CD4-positive, alpha-beta T cell (primary cell): Measurements from ENCODE around the gene RNF222. TPM values are rescaled to one million over a fixed set of nuclear protein-coding genes. Genes with fewer than 3 reads are reported as not detected.

Source experiments
- ATAC-seq: fragments of 200-7000 bp; cut with Tn5 transposase; one replicate; pipeline ENCODE4 v1.10.0; 2022; ENCODE audit warnings: mild to moderate bottlenecking; ENCODE audit not compliant: poor library complexity
- CTCF ChIA-PET: fragments of 350-600 bp; sonication (Branson Sonifier 250); formaldehyde crosslinking; loops from one replicate; lab custom pipeline; 2021; ENCODE audit warnings: antibody characterized with exemption, inconsistent platforms; lab: Charles Lee
- POLR2A ChIA-PET: fragments of 350-600 bp; sonication (Branson Sonifier 250); formaldehyde crosslinking; loops from one replicate; lab custom pipeline; 2021; ENCODE audit warnings: antibody characterized with exemption, inconsistent platforms; lab: Charles Lee
- DNase-seq, 14 experiments: peaks; one replicate each; pipeline ENCODE4 v3.0.0-alpha.2; 2013 to 2020; ENCODE audit warnings: mixed read lengths in 2 of 14
- H3K27ac ChIP-seq, 2 donors: one replicate each; pipeline versions ENCODE4 v1.5.1 to v1.7.0; 2013; ENCODE audit warnings: low read length in 2 of 2, low read depth in 1 of 2, mild to moderate bottlenecking in 1 of 2
- H3K27me3 ChIP-seq, 2 experiments: 1 replicate in 1 of 2; 2 replicates in 1 of 2; pipeline versions ENCODE4 v1.6.1 to v1.7.0; 2013; ENCODE audit warnings: low read length in 2 of 2, control low read depth in 1 of 2, mild to moderate bottlenecking in 1 of 2, moderate library complexity in 1 of 2; ENCODE audit not compliant: insufficient read depth in 2 of 2, control insufficient read depth in 1 of 2
- H3K36me3 ChIP-seq: one replicate; pipeline ENCODE4 v1.6.1; 2013; ENCODE audit warnings: low read length, control low read depth; ENCODE audit not compliant: insufficient read depth
- H3K4me1 ChIP-seq: one replicate; pipeline ENCODE4 v1.6.1; 2013; ENCODE audit warnings: low read length, control low read depth; ENCODE audit not compliant: insufficient read depth
- H3K4me3 ChIP-seq: one replicate; pipeline ENCODE4 v1.5.1; 2013; ENCODE audit warnings: mild to moderate bottlenecking, low read length, moderate library complexity
- H3K9me3 ChIP-seq, 2 experiments: 1 replicate in 1 of 2; 2 replicates in 1 of 2; pipeline versions ENCODE4 v1.6.1 to v1.7.0; 2013; ENCODE audit warnings: low read length in 2 of 2, mild to moderate bottlenecking in 2 of 2, control low read depth in 1 of 2, moderate library complexity in 1 of 2; ENCODE audit not compliant: control insufficient read depth in 1 of 2, insufficient read depth in 1 of 2
- H3K27ac Mint-ChIP-seq: one replicate; pipeline ENCODE4 v1.8.0; 2020; ENCODE audit warnings: mixed read lengths
- H3K27me3 Mint-ChIP-seq: one replicate; pipeline ENCODE4 v1.8.0; 2021; ENCODE audit warnings: mixed read lengths
- H3K36me3 Mint-ChIP-seq: one replicate; pipeline ENCODE4 v1.8.0; 2021; ENCODE audit warnings: low read depth, mixed read lengths
- H3K4me1 Mint-ChIP-seq: one replicate; pipeline ENCODE4 v1.8.0; 2021; ENCODE audit warnings: low read depth, mixed read lengths
- H3K4me3 Mint-ChIP-seq: one replicate; pipeline ENCODE4 v1.8.0; 2020; ENCODE audit warnings: mild to moderate bottlenecking, mixed read lengths
- H3K9me3 Mint-ChIP-seq: one replicate; pipeline ENCODE4 v1.8.0; 2020; ENCODE audit warnings: mixed read lengths
- CTCF ChIP-seq: fragments of 200-600 bp; IDR thresholded peaks from one replicate; pipeline ENCODE4 v1.8.0; 2022; ENCODE audit warnings: antibody characterized with exemption, mild to moderate bottlenecking
- intact Hi-C, 2 experiments: fragments of 100-400 bp; cut with DNase I in 1 of 2; cut with micrococcal nuclease in 1 of 2; formaldehyde crosslinking; loops; one replicate each; pipeline versions ENCODE4 v1.15.1 to v1.9.0; 2023 to 2025; cut with DNase I, micrococcal nuclease
- total RNA-seq, 174 experiments: library from RNA in 2 of 174; stranded (reverse) in 2 of 174; gene quantifications; one replicate each; pipeline ENCODE4 v1.2.3 and lab custom pipeline; 2021 to 2026

RNF222 gene
- total RNA-seq, 2 experiments from 2014 or later = 1.2 TPM

- Histone ChIP-seq H3K36me3 (no peaks in the 10 kb centered on the region), H3K27ac (no peak overlapping the region), H3K9me3 (peaks cover 0 to 4% of the 10 kb centered on the region in 2 experiments), H3K4me1 (peaks cover 17% of the 10 kb centered on the region), H3K27me3 (peaks cover 0 to 2% of the 10 kb centered on the region in 2 experiments), H3K4me3 (no peak overlapping the region)
- no peaks in the 10 kb centered on the region for H3K36me3 Mint-ChIP-seq
- H3K4me3 Mint-ChIP-seq = no peak overlapping the region
- H3K9me3 Mint-ChIP-seq = no peaks in the 10 kb centered on the region
- peaks cover 14% of the 10 kb centered on the region for H3K4me1 Mint-ChIP-seq
- intact Hi-C loops = no loop called here
- POLR2A ChIA-PET = no interaction called here
- no peak for TF ChIP-seq CTCF
- ATAC-seq (no peak), DNase-seq (no peak)
- H3K27ac Mint-ChIP-seq = no peak overlapping the region
- H3K27me3 Mint-ChIP-seq = peaks cover 5% of the 10 kb centered on the region
- CTCF ChIA-PET = interaction anchor here (0.8 kb wide), 1 partner anchor 15 kb away, joined by 3 read pairs; no protein-coding TSS in a partner anchor
These were observed 5.9 kb downstream of the RNF222 start for GRCh38 chr17:8391711-8392110.

GRCh38 chr17:8387914-8388651 is 9.5 kb downstream of the RNF222 start:
- Histone ChIP-seq H3K9me3 (peaks cover 0 to 2% of the 10 kb centered on the region in 2 experiments), H3K27me3 (no peaks in the 10 kb centered on the region), H3K4me1 (peaks cover 19% of the 10 kb centered on the region), H3K36me3 (no peaks in the 10 kb centered on the region), H3K4me3 (no peak overlapping the region), H3K27ac (no peak overlapping the region)
- peaks cover 8% of the 10 kb centered on the region for H3K36me3 Mint-ChIP-seq
- intact Hi-C loops = loop anchor here (10.0 kb wide), 2 partner anchors 357 to 1373 kb away; partner anchors contain the start of genes CCDC42 (in 1 of the 2) and RNASEK (in 1 of the 2)
- no peak overlapping the region for H3K4me3 Mint-ChIP-seq
- no peak for TF ChIP-seq CTCF
- POLR2A ChIA-PET = no interaction called here
- ATAC-seq (no peak), DNase-seq (peak in 2 of 14 experiments; percentile 35 to 79)
- peak overlapping the region; percentile 19 for H3K27ac Mint-ChIP-seq
- CTCF ChIA-PET = interaction anchor here (0.8 to 1.2 kb wide), 2 partner anchors 11 kb away, joined by 3 read pairs; partner anchors contain the start of gene KRABD2
- H3K27me3 Mint-ChIP-seq = no peaks in the 10 kb centered on the region
- H3K4me1 Mint-ChIP-seq = peaks cover 23% of the 10 kb centered on the region
- no peaks in the 10 kb centered on the region for H3K9me3 Mint-ChIP-seq

- Mint-ChIP-seq H3K9me3 (no peaks in the 10 kb centered on the region), H3K27me3 (no peaks in the 10 kb centered on the region), H3K36me3 (peaks cover 21% of the 10 kb centered on the region), H3K27ac (peak overlapping the region; percentile 42), H3K4me3 (peak overlapping the region; percentile 76), H3K4me1 (peaks cover 34% of the 10 kb centered on the region)
- Histone ChIP-seq H3K9me3 (no peaks in the 10 kb centered on the region), H3K27ac (no peak overlapping the region), H3K36me3 (no peaks in the 10 kb centered on the region), H3K4me3 (no peak overlapping the region), H3K4me1 (peaks cover 21% of the 10 kb centered on the region), H3K27me3 (no peaks in the 10 kb centered on the region)
- ATAC-seq (no peak), DNase-seq (no peak)
- no peak for TF ChIP-seq CTCF
- intact Hi-C loops = loop anchor here (10.0 kb wide), 2 partner anchors 358 to 1372 kb away; partner anchors contain the start of genes CCDC42 (in 1 of the 2) and RNASEK (in 1 of the 2)
- ChIA-PET CTCF (interaction anchor here (0.7 to 1.2 kb wide), 2 partner anchors 10 to 1151 kb away, joined by 3 to 4 read pairs; no protein-coding TSS in a partner anchor), POLR2A (interaction anchor here (0.5 kb wide), 1 partner anchor 142 kb away, joined by 3 read pairs; no protein-coding TSS in a partner anchor)
These were observed 10.8 kb downstream of the RNF222 start for GRCh38 chr17:8386841-8387240.
